H1 (cell line): ENCODE results near the gene OBI1. TPM values are rescaled to one million over a fixed set of nuclear protein-coding genes. Genes with fewer than 3 reads are reported as not detected.

ENCODE experiments used
- EP300 ChIP-seq, 2 experiments: IDR thresholded peaks; 1 replicate in 1 of 2; 2 replicates in 1 of 2; pipeline ENCODE4 v1.6.1; 2011 to 2012; ENCODE audit warnings: low read depth in 2 of 2, low read length in 2 of 2, mild to moderate bottlenecking in 2 of 2, borderline replicate concordance in 1 of 2, inconsistent platforms in 1 of 2, moderate library complexity in 1 of 2
- JUND ChIP-seq: IDR thresholded peaks from 2 replicates; pipeline ENCODE4 v1.6.1; 2011; ENCODE audit warnings: mild to moderate bottlenecking, improper control_type of control experiment, low read length
- KDM4A ChIP-seq: IDR thresholded peaks from one replicate; pipeline ENCODE4 v1.7.1; 2012; ENCODE audit warnings: low read depth, mild to moderate bottlenecking, moderate library complexity, low read length, inconsistent platforms; ENCODE audit not compliant: severe bottlenecking
- POLR2AphosphoS5 ChIP-seq: IDR thresholded peaks from 2 replicates; pipeline ENCODE4 v1.6.1; 2011; ENCODE audit warnings: low read depth, low read length
- RXRA ChIP-seq: IDR thresholded peaks from 2 replicates; pipeline ENCODE4 v1.6.1; 2011; ENCODE audit warnings: low read depth, mild to moderate bottlenecking, low read length, moderate library complexity; ENCODE audit not compliant: insufficient read depth
- polyA plus RNA-seq, 7 experiments: library from polyadenylated mRNA; depleted of rRNA in 3 of 7; stranded (reverse) in 5 of 7; unstranded in 2 of 7; fragments of >200 nt in 5 of 7; fragments of 200-250 nt in 2 of 7; gene quantifications; 1 replicate in 5 of 7; 2 replicates in 1 of 7; 4 replicates in 1 of 7; pipeline versions ENCODE4 v1.2.1 to v1.2.3, GENCODE V29; 2011 to 2013; ENCODE audit warnings: missing spikeins in 2 of 7, mixed read lengths in 2 of 7
- total RNA-seq: library from RNA; stranded (reverse); fragmentation: NEBNext Ultra II Directional; extraction: Animal tissue kit (Norgen Biotek cat#: 25700); gene quantifications from 2 replicates; pipeline ENCODE4 v1.2.1, GENCODE V29; 2021

The OBI1 gene
- total and polyA plus RNA-seq, 2 of the 8 experiments (the other 6 are each of a cell fraction or from before 2014, with no cell fraction given): 7.1 to 14.3 TPM

- TF ChIP-seq KDM4A (no peak), JUND (no peak), EP300 (IDR thresholded peaks at IDR 0.05; ENCODE audit: borderline replicate concordance in 1 of 2, low read depth in 2 of 2, low read length in 2 of 2) (no peak), RXRA (no peak), POLR2AphosphoS5 (no peak)
- TF ChIP-seq, all 59 proteins: peak for 0
Observed at GRCh38 chr13:78638216-78638615, 20.7 kb downstream of the OBI1 start (continued).
